ENCODE data around the gene NR6A1.
A peak's percentile ranks its signal among the peaks of the same experiment; 100 is the strongest.

NR6A1 gene

GRCh38 chr9:124767821-124768220 is 3.3 kb downstream of the NR6A1 start:
- Histone ChIP-seq H3K36me3 (no peaks in the 10 kb centered on the region), H3K9me3 (replicated peaks in 1 of 11) (no peaks in the 10 kb centered on the region), H3K4me2 (peak overlapping the region in 3 of 11 experiments; percentile 1 to 26 (median 5); a peak in 2 of 22 replicates), H3K4me3 (no peak overlapping the region), H3K27me3 (peaks cover 47 to 62% (median 57%) of the 10 kb centered on the region in 11 experiments), H3K27ac (no peak overlapping the region), H3K9ac (no peak overlapping the region), H3K4me1 (peaks cover 20 to 36% (median 29%) of the 10 kb centered on the region in 10 experiments), H4K20me1 (peaks cover 18 to 54% (median 27%) of the 10 kb centered on the region in 11 experiments; a peak in 20 of 22 replicates)
- TF ChIP-seq Cebpa-rat (IDR thresholded peaks at IDR 0.05) = no peak

GRCh38 chr9:124766815-124767554 is 4.1 kb downstream of the NR6A1 start:
- H3K27me3 ChIP-seq = peaks cover 47 to 67% (median 57%) of the 10 kb centered on the region in 11 experiments
- no peaks in the 10 kb centered on the region for H3K36me3 ChIP-seq
- H3K4me1 ChIP-seq = peaks cover 18 to 36% (median 28%) of the 10 kb centered on the region in 10 experiments
- no peak overlapping the region for H3K4me3 ChIP-seq
- TF ChIP-seq Cebpa-rat (IDR thresholded peaks at IDR 0.05) = no peak
- peaks cover 18 to 54% (median 27%) of the 10 kb centered on the region in 11 experiments; a peak in 20 of 22 replicates for H4K20me1 ChIP-seq
- H3K9ac ChIP-seq = no peak overlapping the region
- no peak overlapping the region for H3K27ac ChIP-seq
- 0 out of 22 replicates have a peak overlapping the region, but pooled peaks of 2 of the 11 experiments have one; percentile 5 to 26 for H3K4me2 ChIP-seq
- H3K9me3 ChIP-seq (replicated peaks in 1 of 11) = no peaks in the 10 kb centered on the region

- H3K4me1 ChIP-seq = peaks cover 15 to 41% (median 26%) of the 10 kb centered on the region in 10 experiments
- no peak overlapping the region for H3K4me3 ChIP-seq
- H3K27ac ChIP-seq = no peak overlapping the region
- TF ChIP-seq Cebpa-rat (IDR thresholded peaks at IDR 0.05) = no peak
- H4K20me1 ChIP-seq = peaks cover 18 to 54% (median 27%) of the 10 kb centered on the region in 11 experiments; a peak in 20 of 22 replicates
- H3K9me3 ChIP-seq (replicated peaks in 1 of 11) = no peaks in the 10 kb centered on the region
- H3K36me3 ChIP-seq = no peaks in the 10 kb centered on the region
- no peak overlapping the region for H3K4me2 ChIP-seq
- peaks cover 47 to 67% (median 57%) of the 10 kb centered on the region in 11 experiments for H3K27me3 ChIP-seq
- no peak overlapping the region for H3K9ac ChIP-seq
Observed at GRCh38 chr9:124766326-124766725, 4.8 kb downstream of the NR6A1 start.

GRCh38 chr9:124765439-124765835 is 5.7 kb downstream of the NR6A1 start:
- Histone ChIP-seq H4K20me1 (peaks cover 18 to 54% (median 27%) of the 10 kb centered on the region in 11 experiments; a peak in 20 of 22 replicates), H3K36me3 (no peaks in the 10 kb centered on the region), H3K9me3 (replicated peaks in 1 of 11) (no peaks in the 10 kb centered on the region), H3K4me3 (no peak overlapping the region), H3K9ac (no peak overlapping the region), H3K27me3 (peaks cover 43 to 61% (median 52%) of the 10 kb centered on the region in 11 experiments), H3K27ac (no peak overlapping the region), H3K4me2 (peak overlapping the region in 2 of 11 experiments; percentile 8 to 20; a peak in 2 of 22 replicates), H3K4me1 (peaks cover 15 to 50% (median 26%) of the 10 kb centered on the region in 10 experiments)
- TF ChIP-seq Cebpa-rat (IDR thresholded peaks at IDR 0.05) = no peak

- peaks cover 13 to 49% (median 24%) of the 10 kb centered on the region in 11 experiments; a peak in 20 of 22 replicates for H4K20me1 ChIP-seq
- no peak overlapping the region for H3K4me3 ChIP-seq
- no peaks in the 10 kb centered on the region for H3K9me3 ChIP-seq (replicated peaks in 1 of 11)
- no peaks in the 10 kb centered on the region for H3K36me3 ChIP-seq
- TF ChIP-seq Cebpa-rat (IDR thresholded peaks at IDR 0.05) = no peak
- peaks cover 38 to 56% (median 46%) of the 10 kb centered on the region in 11 experiments for H3K27me3 ChIP-seq
- peaks cover 12 to 51% (median 23%) of the 10 kb centered on the region in 10 experiments for H3K4me1 ChIP-seq
- peak overlapping the region in 6 of 11 experiments; percentile 3 to 37 (median 24); a peak in 6 of 22 replicates for H3K4me2 ChIP-seq
- no peak overlapping the region for H3K27ac ChIP-seq
- H3K9ac ChIP-seq = no peak overlapping the region
Observed at GRCh38 chr9:124764774-124765438, 6.2 kb downstream of the NR6A1 start.

- Histone ChIP-seq H3K4me3 (no peak overlapping the region), H3K9me3 (replicated peaks in 1 of 11) (no peaks in the 10 kb centered on the region), H3K9ac (no peak overlapping the region), H3K4me2 (no peak overlapping the region), H3K27me3 (peaks cover 15 to 40% (median 27%) of the 10 kb centered on the region in 11 experiments), H3K36me3 (no peaks in the 10 kb centered on the region), H3K4me1 (peaks cover 23 to 58% (median 31%) of the 10 kb centered on the region in 10 experiments), H4K20me1 (peaks cover 0 to 27% (median under 1%) of the 10 kb centered on the region in 11 experiments; a peak in 9 of 22 replicates), H3K27ac (no peak overlapping the region)
- TF ChIP-seq Cebpa-rat (IDR thresholded peaks at IDR 0.05) = no peak
Observed at GRCh38 chr9:124762633-124763032, 8.5 kb downstream of the NR6A1 start.

GRCh38 chr9:124761710-124762109 is 9.4 kb downstream of the NR6A1 start:
- no peak for TF ChIP-seq Cebpa-rat (IDR thresholded peaks at IDR 0.05)
- H3K4me3 ChIP-seq = no peak overlapping the region
- peaks cover 6 to 38% (median 21%) of the 10 kb centered on the region in 11 experiments; a peak in 19 of 22 replicates for H3K27me3 ChIP-seq
- no peak overlapping the region for H3K9ac ChIP-seq
- no peaks in the 10 kb centered on the region for H3K9me3 ChIP-seq (replicated peaks in 1 of 11)
- no peak overlapping the region for H3K27ac ChIP-seq
- no peaks in the 10 kb centered on the region for H3K36me3 ChIP-seq
- peaks cover 0 to 18% (median 0%) of the 10 kb centered on the region in 11 experiments; a peak in 5 of 22 replicates for H4K20me1 ChIP-seq
- H3K4me2 ChIP-seq = no peak overlapping the region
- peaks cover 26 to 66% (median 34%) of the 10 kb centered on the region in 10 experiments for H3K4me1 ChIP-seq

- no peak overlapping the region for H3K27ac ChIP-seq
- no peak overlapping the region for H3K9ac ChIP-seq
- H4K20me1 ChIP-seq = peaks cover 0 to 13% (median 0%) of the 10 kb centered on the region in 11 experiments; a peak in 4 of 22 replicates
- peaks cover 26 to 71% (median 38%) of the 10 kb centered on the region in 10 experiments for H3K4me1 ChIP-seq
- no peak overlapping the region for H3K4me3 ChIP-seq
- H3K4me2 ChIP-seq = peak overlapping the region in 1 of 11 experiments; percentile 91; a peak in 1 of 22 replicates
- no peak for TF ChIP-seq Cebpa-rat (IDR thresholded peaks at IDR 0.05)
- no peaks in the 10 kb centered on the region for H3K36me3 ChIP-seq
- H3K27me3 ChIP-seq = peaks cover 3 to 33% (median 15%) of the 10 kb centered on the region in 11 experiments; a peak in 17 of 22 replicates
- H3K9me3 ChIP-seq (replicated peaks in 1 of 11) = no peaks in the 10 kb centered on the region
Observed at GRCh38 chr9:124761196-124761595, 9.9 kb downstream of the NR6A1 start.

GRCh38 chr9:124760719-124761118 is 10.4 kb downstream of the NR6A1 start:
- peaks cover 26 to 76% (median 41%) of the 10 kb centered on the region in 10 experiments for H3K4me1 ChIP-seq
- no peak for TF ChIP-seq Cebpa-rat (IDR thresholded peaks at IDR 0.05)
- H3K4me3 ChIP-seq = no peak overlapping the region
- H3K27me3 ChIP-seq = peaks cover 0 to 28% (median 11%) of the 10 kb centered on the region in 11 experiments; a peak in 17 of 22 replicates
- H3K9me3 ChIP-seq (replicated peaks in 1 of 11) = no peaks in the 10 kb centered on the region
- peak overlapping the region in 2 of 11 experiments; percentile 27 to 91; a peak in 2 of 22 replicates for H3K4me2 ChIP-seq
- no peak overlapping the region for H3K27ac ChIP-seq
- peaks cover 0 to 9% (median 0%) of the 10 kb centered on the region in 11 experiments; a peak in 4 of 22 replicates for H4K20me1 ChIP-seq
- H3K9ac ChIP-seq = no peak overlapping the region
- no peaks in the 10 kb centered on the region for H3K36me3 ChIP-seq
